Measurements from ENCODE around the gene CHMP6. TPM values are rescaled to one million over a fixed set of nuclear protein-coding genes. Genes with fewer than 3 reads are reported as not detected.

CHMP6 gene
- total and polyA plus RNA-seq, 7 experiments from 2014 or later, result 26.4 to 55.4 (median 46.2) TPM

- no peak overlapping the region for H3K4me3 ChIP-seq (ENCODE audit: low read length)
- peak overlapping the region in 6 of 9 donors; percentile 33 to 99 (median 94) for H3K27ac Mint-ChIP-seq
- intact Hi-C loops (cut with micrococcal nuclease), result no loop called here
- DNase-seq (no peak), ATAC-seq (no peak)
- peaks cover 20 to 55% (median 47%) of the 10 kb centered on the region in 7 donors for H3K4me1 Mint-ChIP-seq
- peaks cover 0 to 10% (median 4%) of the 10 kb centered on the region in 5 donors for H3K36me3 Mint-ChIP-seq
- H3K9me3 Mint-ChIP-seq, result peaks cover 0 to 11% (median 2%) of the 10 kb centered on the region in 11 donors
- H3K27ac ChIP-seq (ENCODE audit: low read depth, low read length), result peak overlapping the region; percentile 17
- peaks cover 0 to 7% (median 0%) of the 10 kb centered on the region in 3 experiments for H3K9me3 ChIP-seq (ENCODE audit: control insufficient read depth in 2 of 3, low read length in 3 of 3)
- H3K27me3 ChIP-seq (ENCODE audit: control insufficient read depth in 2 of 2, insufficient read depth in 2 of 2, low read length in 2 of 2), result no peaks in the 10 kb centered on the region
- H3K36me3 ChIP-seq (ENCODE audit: control insufficient read depth in 2 of 3, insufficient read depth in 3 of 3, low read length in 3 of 3), result no peaks in the 10 kb centered on the region
- no peak overlapping the region for H3K4me3 Mint-ChIP-seq
- POLR2A ChIA-PET, result interaction anchor here (0.7 to 1.8 kb wide), 4 partner anchors 10 to 77 kb away, joined by 3 to 6 read pairs (median 4); partner anchors contain the start of gene BAIAP2
- peaks cover 10 to 20% of the 10 kb centered on the region in 2 donors for H3K4me1 ChIP-seq (ENCODE audit: control insufficient read depth in 2 of 2, insufficient read depth in 2 of 2, low read length in 2 of 2)
- H3K27me3 Mint-ChIP-seq, result peaks cover 0 to 3% (median 0%) of the 10 kb centered on the region in 5 donors
- CTCF ChIA-PET, result interaction anchor here (3.6 kb wide), 1 partner anchor 82 kb away, joined by 16 read pairs; no protein-coding TSS in a partner anchor
Measured at GRCh38 chr17:81020443-81020766, 28.8 kb downstream of the CHMP6 start.

DNA sequence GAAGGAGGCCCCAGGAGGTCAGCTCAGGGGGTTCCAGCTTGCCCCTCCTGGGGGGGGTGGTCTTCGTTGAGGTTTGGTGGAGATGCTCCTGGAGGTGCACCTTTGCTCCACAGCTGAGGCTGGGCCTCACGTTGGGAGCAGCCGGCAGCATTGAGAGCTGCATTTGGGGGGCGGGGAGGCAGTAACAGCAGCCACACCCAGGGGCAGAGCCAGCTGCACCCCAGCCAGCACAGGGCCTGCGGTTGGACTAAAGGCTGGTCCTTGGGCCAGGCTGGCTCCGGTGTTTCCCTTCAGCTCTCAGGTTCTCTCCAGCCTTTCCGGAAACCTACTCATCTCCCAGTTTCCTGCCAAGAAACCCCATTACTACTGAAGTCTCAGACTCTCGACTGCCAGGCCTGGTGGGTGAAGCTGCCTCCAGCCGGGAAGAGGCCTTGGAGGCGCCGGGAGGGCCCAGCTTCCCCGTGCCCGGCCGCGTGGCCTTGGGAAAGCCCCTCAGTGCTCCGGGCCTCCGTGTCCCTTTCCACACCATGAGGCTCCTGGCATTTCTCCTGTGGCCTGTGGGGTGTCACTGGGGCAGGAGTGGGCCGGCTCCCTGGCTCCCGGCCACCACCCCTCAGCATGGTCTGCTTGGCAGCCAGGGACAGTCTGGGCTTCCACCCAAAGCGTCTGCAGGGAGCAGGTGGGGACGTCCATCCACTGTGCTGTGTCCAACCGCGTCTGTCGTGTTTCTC lies 29.3 kb downstream of the CHMP6 start:
- DNase-seq (no peak), ATAC-seq (no peak)
- Mint-ChIP-seq H3K9me3 (peaks cover 0 to 8% (median 0%) of the 10 kb centered on the region in 11 donors), H3K27ac (peak overlapping the region in 2 of 9 donors; percentile 34 to 46), H3K4me1 (peaks cover 20 to 52% (median 45%) of the 10 kb centered on the region in 7 donors), H3K36me3 (peaks cover 0 to 7% (median 0%) of the 10 kb centered on the region in 5 donors), H3K27me3 (peaks cover 0 to 3% (median 0%) of the 10 kb centered on the region in 5 donors), H3K4me3 (no peak overlapping the region)
- H3K27ac ChIP-seq (ENCODE audit: low read depth, low read length), result peak overlapping the region; percentile 17
- H3K36me3 ChIP-seq (ENCODE audit: control insufficient read depth in 2 of 3, insufficient read depth in 3 of 3, low read length in 3 of 3), result no peaks in the 10 kb centered on the region
- H3K9me3 ChIP-seq (ENCODE audit: control insufficient read depth in 2 of 3, low read length in 3 of 3), result peaks cover 0 to 7% (median 0%) of the 10 kb centered on the region in 3 experiments
- ChIA-PET POLR2A (interaction anchor here (0.9 to 1.8 kb wide), 3 partner anchors 9 to 14 kb away, joined by 3 to 6 read pairs (median 5); partner anchors contain the start of gene BAIAP2), CTCF (interaction anchor here (3.6 kb wide), 1 partner anchor 81 kb away, joined by 16 read pairs; no protein-coding TSS in a partner anchor)
- H3K4me3 ChIP-seq (ENCODE audit: low read length), result no peak overlapping the region
- H3K27me3 ChIP-seq (ENCODE audit: control insufficient read depth in 2 of 2, insufficient read depth in 2 of 2, low read length in 2 of 2), result no peaks in the 10 kb centered on the region
- peaks cover 10 to 20% of the 10 kb centered on the region in 2 donors for H3K4me1 ChIP-seq (ENCODE audit: control insufficient read depth in 2 of 2, insufficient read depth in 2 of 2, low read length in 2 of 2)
- intact Hi-C loops (cut with micrococcal nuclease), result no loop called here

DNA sequence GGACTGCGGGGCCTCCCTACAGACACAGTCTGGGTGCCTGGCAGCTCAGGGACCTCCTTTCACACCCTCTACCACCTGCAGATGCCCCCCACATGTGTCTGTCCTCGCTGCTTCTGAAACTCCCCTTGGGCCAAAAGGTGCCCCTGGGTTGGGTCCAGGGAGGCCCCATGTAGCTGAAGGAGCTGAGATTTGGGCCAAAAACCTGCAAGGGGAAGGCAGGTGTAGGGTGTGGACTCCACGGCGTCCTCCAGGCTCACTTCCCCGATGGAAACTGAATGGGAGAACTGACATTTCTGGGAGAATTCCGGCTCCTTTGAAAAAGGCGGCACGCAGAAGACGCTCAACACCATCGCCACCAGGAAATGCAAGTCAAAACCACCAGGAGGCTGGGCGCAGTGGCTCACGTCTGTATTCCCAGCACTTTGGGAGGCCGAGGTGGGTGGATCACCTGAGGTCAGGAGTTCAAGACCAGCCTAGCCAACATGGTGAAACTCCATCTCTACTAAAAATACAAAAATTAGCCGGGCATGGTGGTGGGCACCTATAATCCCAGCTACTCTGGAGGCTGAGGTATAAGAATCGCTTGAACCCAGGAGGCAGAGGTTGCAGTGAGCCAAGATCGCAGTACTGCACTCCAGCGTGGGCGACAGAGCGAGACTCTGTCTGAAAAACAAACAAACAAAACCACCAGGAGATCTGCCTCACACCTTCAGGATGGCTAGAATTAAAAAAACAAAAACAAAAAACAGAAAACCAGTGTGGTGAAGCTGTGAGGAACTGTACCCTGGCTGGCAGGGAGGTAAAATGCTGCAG lies 30.1 kb downstream of the CHMP6 start:
- CTCF ChIA-PET, result interaction anchor here (2.4 kb wide), 1 partner anchor 11 kb away, joined by 7 read pairs; no protein-coding TSS in a partner anchor
- DNase-seq (no peak), ATAC-seq (no peak)
- peaks cover 0 to 5% (median 0%) of the 10 kb centered on the region in 11 donors for H3K9me3 Mint-ChIP-seq
- POLR2A ChIA-PET, result interaction anchor here (0.6 kb wide), 1 partner anchor 1947 kb away, joined by 3 read pairs; the partner anchor contains the start of gene ENGASE
- Histone ChIP-seq H3K4me3 (ENCODE audit: low read length) (no peak overlapping the region), H3K9me3 (ENCODE audit: control insufficient read depth in 2 of 3, low read length in 3 of 3) (peaks cover 0 to 2% (median 0%) of the 10 kb centered on the region in 3 experiments), H3K27ac (ENCODE audit: low read depth, low read length) (no peak overlapping the region), H3K36me3 (ENCODE audit: control insufficient read depth in 2 of 3, insufficient read depth in 3 of 3, low read length in 3 of 3) (no peaks in the 10 kb centered on the region), H3K27me3 (ENCODE audit: control insufficient read depth in 2 of 2, insufficient read depth in 2 of 2, low read length in 2 of 2) (no peaks in the 10 kb centered on the region), H3K4me1 (ENCODE audit: control insufficient read depth in 2 of 2, insufficient read depth in 2 of 2, low read length in 2 of 2) (peaks cover 10 to 18% of the 10 kb centered on the region in 2 donors)
- peak overlapping the region in 4 of 9 donors; percentile 32 to 46 (median 36) for H3K27ac Mint-ChIP-seq
- peaks cover 0 to 5% (median 1%) of the 10 kb centered on the region in 5 donors for H3K27me3 Mint-ChIP-seq
- peaks cover 0 to 2% (median 0%) of the 10 kb centered on the region in 5 donors for H3K36me3 Mint-ChIP-seq
- peaks cover 20 to 49% (median 41%) of the 10 kb centered on the region in 7 donors for H3K4me1 Mint-ChIP-seq
- H3K4me3 Mint-ChIP-seq, result peak overlapping the region in 1 of 10 donors; percentile 37
- intact Hi-C loops (cut with micrococcal nuclease), result no loop called here

DNA sequence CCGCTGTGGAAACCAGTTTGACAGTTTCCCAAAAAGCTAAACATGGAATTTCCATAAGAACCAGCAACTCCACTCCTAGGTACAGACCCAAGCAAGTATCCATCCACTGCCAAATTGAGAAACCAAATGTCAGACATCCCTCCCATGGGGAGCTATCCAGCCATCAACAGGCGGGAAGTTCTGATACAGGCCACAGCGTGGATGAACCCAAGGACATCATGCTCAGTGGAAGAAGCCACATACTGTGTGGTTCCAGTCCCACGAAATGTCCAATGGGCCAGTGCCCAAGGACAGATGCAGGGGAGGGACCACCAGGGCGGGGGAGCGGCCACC lies 30.7 kb downstream of the CHMP6 start:
- intact Hi-C loops (cut with micrococcal nuclease), result no loop called here
- CTCF ChIA-PET, result interaction anchor here (2.4 kb wide), 1 partner anchor 11 kb away, joined by 7 read pairs; no protein-coding TSS in a partner anchor
- Mint-ChIP-seq H3K4me3 (peak overlapping the region in 2 of 10 donors; percentile 37 to 42), H3K27ac (peak overlapping the region in 2 of 9 donors; percentile 39 to 69), H3K9me3 (peaks cover 0 to 7% (median 0%) of the 10 kb centered on the region in 11 donors), H3K36me3 (peaks cover 0 to 2% (median 0%) of the 10 kb centered on the region in 5 donors), H3K27me3 (peaks cover 0 to 9% (median 5%) of the 10 kb centered on the region in 5 donors), H3K4me1 (peaks cover 20 to 45% (median 40%) of the 10 kb centered on the region in 7 donors)
- Histone ChIP-seq H3K27me3 (ENCODE audit: control insufficient read depth in 2 of 2, insufficient read depth in 2 of 2, low read length in 2 of 2) (no peaks in the 10 kb centered on the region), H3K4me3 (ENCODE audit: low read length) (no peak overlapping the region), H3K9me3 (ENCODE audit: control insufficient read depth in 2 of 3, low read length in 3 of 3) (no peaks in the 10 kb centered on the region), H3K27ac (ENCODE audit: low read depth, low read length) (no peak overlapping the region), H3K36me3 (ENCODE audit: control insufficient read depth in 2 of 3, insufficient read depth in 3 of 3, low read length in 3 of 3) (no peaks in the 10 kb centered on the region), H3K4me1 (ENCODE audit: control insufficient read depth in 2 of 2, insufficient read depth in 2 of 2, low read length in 2 of 2) (peaks cover 10 to 12% of the 10 kb centered on the region in 2 donors)
- POLR2A ChIA-PET, result interaction anchor here (0.6 kb wide), 1 partner anchor 1948 kb away, joined by 3 read pairs; the partner anchor contains the start of gene ENGASE
- ATAC-seq (no peak), DNase-seq (no peak)

DNA sequence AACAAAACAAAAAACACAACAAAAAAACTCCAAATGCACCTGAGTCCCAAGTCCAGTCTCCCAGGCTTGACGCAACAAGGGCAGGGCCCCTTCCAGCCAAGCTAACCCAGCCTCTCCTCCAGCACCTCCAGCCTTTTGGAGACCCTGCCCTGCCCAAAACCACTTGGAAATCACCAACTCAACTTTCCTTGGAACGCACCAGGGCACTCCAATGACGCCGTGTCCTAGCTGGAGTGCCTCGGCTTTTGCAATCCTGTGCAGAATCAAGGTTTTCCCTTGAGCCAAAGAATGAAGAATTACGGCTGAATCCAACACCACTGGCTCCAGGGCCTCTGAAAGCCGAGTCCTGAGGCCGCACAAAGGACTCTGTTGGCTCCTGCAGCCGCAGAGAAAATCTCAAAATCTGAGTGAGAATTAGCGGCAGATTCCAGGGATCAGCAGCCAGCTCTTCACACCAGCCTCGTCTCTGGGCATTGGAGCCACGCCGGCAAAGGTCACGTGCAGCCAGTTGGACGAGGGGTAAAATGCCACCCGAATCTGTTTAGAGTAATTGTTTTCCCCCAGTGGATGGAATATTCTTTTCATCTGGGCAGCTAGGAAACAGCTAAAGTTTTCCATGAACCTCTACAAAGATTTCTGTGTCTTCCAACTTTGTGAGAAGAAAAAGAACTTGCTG lies 33.6 kb downstream of the CHMP6 start:
- Mint-ChIP-seq H3K4me1 (peaks cover 0 to 20% (median 14%) of the 10 kb centered on the region in 7 donors), H3K27me3 (peaks cover 0 to 14% (median 6%) of the 10 kb centered on the region in 5 donors), H3K4me3 (no peak overlapping the region), H3K9me3 (peaks cover 0 to 7% (median 0%) of the 10 kb centered on the region in 11 donors), H3K27ac (peak overlapping the region in 1 of 9 donors; percentile 13), H3K36me3 (peaks cover 0 to 2% (median 0%) of the 10 kb centered on the region in 5 donors)
- ChIA-PET CTCF (interaction anchor here (0.6 to 1.2 kb wide), 3 partner anchors 10 to 1111 kb away, joined by 3 read pairs; no protein-coding TSS in a partner anchor), POLR2A (interaction anchor here (0.7 kb wide), 1 partner anchor 7 kb away, joined by 3 read pairs; no protein-coding TSS in a partner anchor)
- intact Hi-C loops (cut with micrococcal nuclease), result no loop called here
- H3K9me3 ChIP-seq (ENCODE audit: control insufficient read depth in 2 of 3, low read length in 3 of 3), result no peaks in the 10 kb centered on the region
- H3K4me3 ChIP-seq (ENCODE audit: low read length), result no peak overlapping the region
- H3K27ac ChIP-seq (ENCODE audit: low read depth, low read length), result no peak overlapping the region
- DNase-seq (no peak), ATAC-seq (no peak)
- peaks cover 0 to 5% of the 10 kb centered on the region in 2 donors for H3K4me1 ChIP-seq (ENCODE audit: control insufficient read depth in 2 of 2, insufficient read depth in 2 of 2, low read length in 2 of 2)
- no peaks in the 10 kb centered on the region for H3K36me3 ChIP-seq (ENCODE audit: control insufficient read depth in 2 of 3, insufficient read depth in 3 of 3, low read length in 3 of 3)
- no peaks in the 10 kb centered on the region for H3K27me3 ChIP-seq (ENCODE audit: control insufficient read depth in 2 of 2, insufficient read depth in 2 of 2, low read length in 2 of 2)

Data from naive thymus-derived CD4-positive, alpha-beta T cell (primary cell).